Testis (tissue), 2 donors: ENCODE data around the gene EFCAB7.

Experiments
- CTCF ChIP-seq, 3 experiments: fragments of 450-650 bp in 2 of 3; fragments of 200-600 bp in 1 of 3; sonication (generic) in 1 of 3; IDR thresholded peaks; one replicate each; pipeline ENCODE4 v1.5.1; 2016 to 2019; ENCODE audit warnings: antibody characterized with exemption in 3 of 3, mild to moderate bottlenecking in 2 of 3, moderate library complexity in 1 of 3
- POLR2A ChIP-seq: fragments of 450-650 bp; IDR thresholded peaks from one replicate; pipeline ENCODE4 v1.6.1; 2017; ENCODE audit warnings: antibody characterized with exemption, mild to moderate bottlenecking, moderate library complexity

- no peak for TF ChIP-seq POLR2A
- TF ChIP-seq CTCF (IDR thresholded peaks at IDR 0.05) = no peak
These were observed 876 bp downstream of the EFCAB7 start for GRCh38 chr1:63524201-63524600.
